22Rv1 (cell line): ENCODE results near the gene PPAN.

Experiments
- ZFX ChIP-seq: fragments of 450-650 bp; IDR thresholded peaks from 2 replicates; pipeline ENCODE4 v1.6.1; 2017; ENCODE audit warnings: antibody characterized with exemption, borderline replicate concordance
- TF ChIP-seq, protein P1 (sequence below): fragments of 450-650 bp; IDR thresholded peaks from 2 replicates; pipeline ENCODE4 v1.5.1; 2017; ENCODE audit warnings: mild to moderate bottlenecking

DNA sequence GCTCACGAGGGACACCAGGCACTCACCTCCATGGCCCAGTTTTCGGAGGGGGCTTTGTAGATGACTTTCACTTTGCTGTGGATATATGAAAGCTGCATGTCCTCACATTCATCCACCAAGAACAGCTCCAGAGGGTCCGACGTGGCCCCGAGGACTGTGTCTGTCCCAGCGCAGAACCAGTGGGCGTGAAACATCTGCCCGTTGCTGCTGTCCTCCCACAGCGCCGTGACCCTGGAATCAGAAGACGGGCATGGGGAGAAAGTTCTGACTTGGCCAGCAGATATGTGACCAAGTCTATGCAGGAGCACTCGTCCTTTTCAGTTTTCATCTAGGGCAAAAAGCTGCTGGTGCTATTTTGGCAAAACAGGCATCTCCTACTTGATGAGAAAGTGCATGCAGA lies 43.3 kb downstream of the PPAN start:
- TF ChIP-seq, protein P1, sequence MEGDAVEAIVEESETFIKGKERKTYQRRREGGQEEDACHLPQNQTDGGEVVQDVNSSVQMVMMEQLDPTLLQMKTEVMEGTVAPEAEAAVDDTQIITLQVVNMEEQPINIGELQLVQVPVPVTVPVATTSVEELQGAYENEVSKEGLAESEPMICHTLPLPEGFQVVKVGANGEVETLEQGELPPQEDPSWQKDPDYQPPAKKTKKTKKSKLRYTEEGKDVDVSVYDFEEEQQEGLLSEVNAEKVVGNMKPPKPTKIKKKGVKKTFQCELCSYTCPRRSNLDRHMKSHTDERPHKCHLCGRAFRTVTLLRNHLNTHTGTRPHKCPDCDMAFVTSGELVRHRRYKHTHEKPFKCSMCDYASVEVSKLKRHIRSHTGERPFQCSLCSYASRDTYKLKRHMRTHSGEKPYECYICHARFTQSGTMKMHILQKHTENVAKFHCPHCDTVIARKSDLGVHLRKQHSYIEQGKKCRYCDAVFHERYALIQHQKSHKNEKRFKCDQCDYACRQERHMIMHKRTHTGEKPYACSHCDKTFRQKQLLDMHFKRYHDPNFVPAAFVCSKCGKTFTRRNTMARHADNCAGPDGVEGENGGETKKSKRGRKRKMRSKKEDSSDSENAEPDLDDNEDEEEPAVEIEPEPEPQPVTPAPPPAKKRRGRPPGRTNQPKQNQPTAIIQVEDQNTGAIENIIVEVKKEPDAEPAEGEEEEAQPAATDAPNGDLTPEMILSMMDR: no peak
- TF ChIP-seq ZFX: no peak
